ENCODE data around the gene ZBTB21.

ZBTB21 gene

DNA sequence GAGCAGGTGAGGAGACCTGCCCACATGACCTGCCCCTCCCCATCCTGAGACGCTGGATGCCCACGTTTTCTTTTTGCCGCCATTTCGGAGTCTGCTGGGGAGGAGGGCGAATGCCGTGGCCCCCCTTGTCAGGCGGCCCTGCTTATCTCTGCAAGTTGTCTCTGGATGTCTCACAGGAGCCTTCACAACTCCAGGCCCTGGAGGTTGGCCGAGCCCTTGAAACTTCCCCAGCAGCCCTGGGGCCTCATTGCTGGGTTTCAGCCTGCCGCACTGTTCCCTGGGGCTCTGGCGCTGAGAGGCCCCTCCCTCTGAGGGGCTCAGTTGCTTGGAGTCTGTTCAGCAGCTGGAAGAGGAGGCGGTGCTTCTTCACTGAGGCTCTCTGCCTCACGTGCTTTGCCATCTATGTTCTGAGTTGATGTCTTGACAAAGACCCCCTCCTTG, 29.8 kb upstream of the ZBTB21 start:
- DNase-seq (ENCODE audit: low read depth) = no peak

DNA sequence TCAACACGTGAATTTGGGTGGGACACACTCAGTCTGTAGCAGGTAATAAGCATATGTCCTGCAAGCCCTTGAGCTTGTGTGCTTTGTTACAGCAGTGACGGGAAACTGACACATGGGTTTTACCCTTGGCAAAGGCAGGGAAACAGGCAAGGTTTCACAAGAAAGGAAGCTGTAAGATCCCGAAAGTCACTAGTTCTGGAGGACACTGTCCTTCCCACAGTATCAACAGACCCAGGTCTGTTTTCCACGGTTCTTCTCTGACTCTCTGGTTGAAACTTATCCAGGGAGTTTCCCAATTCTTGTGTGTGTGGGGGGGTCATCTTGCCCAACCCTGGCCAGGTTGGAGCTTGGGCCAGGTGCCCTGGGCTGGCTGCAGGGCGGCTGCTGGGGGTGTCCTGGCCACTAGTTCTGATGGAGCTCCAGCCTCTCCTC, 29.3 kb upstream of the ZBTB21 start:
- no peak for DNase-seq (ENCODE audit: low read depth)

DNA sequence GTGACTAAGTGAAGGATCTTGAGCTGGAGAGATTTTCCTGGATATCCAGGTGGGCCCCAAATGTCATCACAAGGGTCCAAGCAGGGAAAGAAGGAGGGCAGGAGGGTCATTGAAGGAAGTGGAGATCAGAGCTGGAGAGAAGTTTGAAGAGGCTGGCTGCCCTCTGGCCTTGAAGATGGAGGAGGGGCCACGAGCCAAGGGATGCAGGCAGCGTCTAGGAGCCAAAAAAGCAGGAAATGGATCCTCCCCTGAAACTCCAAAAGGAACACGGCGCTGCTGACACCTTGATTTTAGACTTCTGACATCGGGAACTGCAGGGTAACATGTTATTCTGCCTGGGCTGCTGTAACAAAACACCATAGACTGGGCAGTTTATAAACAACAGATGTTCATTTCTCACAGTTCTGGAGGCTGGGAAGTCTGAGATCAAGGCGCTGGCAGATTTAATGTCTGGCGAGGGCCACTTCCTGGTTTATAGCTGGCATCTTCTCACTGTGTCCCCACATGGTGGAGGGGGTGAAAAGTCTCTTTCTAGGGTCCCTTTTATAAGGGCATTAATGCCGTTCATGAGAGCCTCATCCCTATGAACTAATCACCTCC, 28.8 kb upstream of the ZBTB21 start:
- DNase-seq (ENCODE audit: low read depth) = no peak

DNA sequence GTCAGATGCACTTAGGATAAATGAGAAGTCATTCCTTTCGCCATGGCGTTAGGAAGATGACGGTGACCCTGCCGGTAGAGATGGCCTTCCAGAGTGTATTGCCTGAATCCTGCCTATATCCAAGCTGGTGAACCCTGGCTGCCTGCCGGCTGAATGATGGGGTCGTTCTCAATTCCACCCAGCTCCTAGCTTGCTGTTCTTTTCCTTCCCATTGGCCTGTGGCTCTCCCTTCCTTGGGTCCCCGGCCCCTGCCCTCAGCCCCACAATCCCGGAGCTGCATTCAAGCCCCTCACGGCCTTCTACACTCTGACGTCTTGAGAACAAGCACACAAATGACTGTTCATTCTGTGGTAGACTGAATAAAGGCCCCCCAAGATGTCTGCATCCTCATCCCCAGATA, 28.2 kb upstream of the ZBTB21 start:
- DNase-seq (ENCODE audit: low read depth) = no peak

DNA sequence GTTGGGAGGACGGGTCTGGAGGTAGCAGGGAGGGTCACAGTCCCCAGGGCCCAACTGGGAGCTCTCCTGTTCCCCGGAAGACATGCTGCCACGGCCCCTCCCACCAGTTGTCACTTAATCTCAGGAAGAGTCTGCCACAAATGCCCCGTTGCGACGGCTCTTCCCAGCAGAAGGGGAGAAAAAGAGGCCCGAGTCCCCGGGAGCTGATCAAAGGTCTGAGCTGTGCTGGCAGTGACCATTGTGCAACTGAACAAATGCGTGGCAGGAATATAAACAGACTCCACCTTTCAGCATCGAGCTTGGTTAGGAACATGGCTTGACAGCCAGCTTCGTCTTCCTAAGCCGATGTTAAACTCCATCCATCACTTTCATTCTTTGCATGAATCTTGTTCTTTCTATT, 27.8 kb upstream of the ZBTB21 start:
- no peak for DNase-seq (ENCODE audit: low read depth)

DNA sequence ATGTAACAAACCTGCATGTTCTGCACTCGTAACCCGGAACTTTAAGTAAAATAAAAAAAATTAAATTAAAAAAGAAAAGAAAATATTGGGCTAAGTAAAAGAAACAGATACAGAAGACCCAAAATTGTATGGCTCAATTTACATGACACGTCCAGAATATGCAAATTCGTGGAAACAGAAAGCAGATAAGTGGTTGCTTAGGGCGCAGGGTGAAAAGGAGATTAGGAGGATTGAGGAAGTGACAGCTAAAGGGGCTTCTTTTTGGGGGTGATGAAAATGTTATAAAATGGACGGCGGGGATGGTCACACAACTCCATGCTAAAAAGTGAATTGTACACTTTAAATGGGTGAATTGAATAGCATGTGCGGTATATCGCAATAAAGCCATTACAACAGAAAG, 27.4 kb upstream of the ZBTB21 start:
- DNase-seq (ENCODE audit: low read depth) = no peak

DNA sequence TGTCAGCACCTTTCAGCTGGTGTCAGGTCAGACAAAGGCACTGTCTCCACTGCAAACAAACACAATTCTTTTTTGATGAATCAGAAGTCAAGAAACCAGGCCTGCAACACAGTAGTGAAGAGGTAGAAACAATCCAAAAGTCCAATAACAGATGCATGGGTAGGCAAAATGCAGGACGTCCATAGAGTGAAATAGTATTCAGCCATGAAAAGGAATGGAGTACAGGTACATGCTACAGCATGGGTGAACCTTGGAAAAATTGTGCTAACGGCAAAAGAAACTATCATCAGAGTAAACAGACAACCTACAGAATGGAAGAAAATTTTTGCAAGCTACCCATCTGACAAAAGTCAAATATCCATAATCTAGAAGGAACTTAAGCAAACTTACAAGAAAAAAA, 26.2 kb upstream of the ZBTB21 start:
- DNase-seq (ENCODE audit: low read depth) = no peak

DNA sequence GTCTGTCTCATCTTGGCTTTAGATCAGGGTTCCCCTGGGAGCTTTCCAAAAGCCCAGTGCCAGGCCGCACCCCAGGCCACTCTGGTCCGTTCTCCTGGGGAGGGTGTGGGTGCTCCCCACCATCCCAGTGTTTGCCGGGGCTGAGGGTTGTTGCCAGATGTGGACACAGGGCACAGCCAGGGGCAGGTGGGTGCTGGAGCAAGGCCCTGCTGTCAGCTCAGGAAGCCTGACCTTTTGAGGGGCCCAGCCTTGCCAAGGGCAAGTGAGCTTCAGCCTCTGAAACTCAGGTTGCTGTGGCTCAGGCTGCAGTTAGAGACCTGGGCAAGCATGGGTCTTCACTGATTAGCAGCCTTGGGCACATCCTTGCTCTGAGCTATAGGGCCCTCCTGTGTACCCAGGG, 22.8 kb upstream of the ZBTB21 start:
- DNase-seq (ENCODE audit: low read depth) = no peak

DNA sequence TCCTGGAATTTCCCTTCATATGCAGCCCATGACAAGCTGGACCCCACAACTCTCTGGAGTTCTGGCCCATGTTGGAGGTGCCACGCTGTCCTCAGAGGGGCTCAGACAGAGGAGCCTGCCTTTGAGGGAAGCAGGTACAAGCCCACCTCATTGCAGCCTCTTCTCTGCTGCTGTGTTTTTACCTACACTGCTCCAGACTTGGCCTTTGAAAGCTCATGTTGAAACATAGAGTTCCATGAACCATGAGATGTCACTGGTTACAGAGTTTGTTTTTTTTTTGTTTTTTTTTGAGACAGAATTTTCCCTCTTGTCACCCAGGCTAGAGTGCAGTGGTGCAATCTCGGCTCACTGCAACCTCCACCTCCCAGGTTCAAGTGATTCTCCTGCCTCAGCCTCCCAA, 22.1 kb upstream of the ZBTB21 start:
- no peak for DNase-seq (ENCODE audit: low read depth)

DNA sequence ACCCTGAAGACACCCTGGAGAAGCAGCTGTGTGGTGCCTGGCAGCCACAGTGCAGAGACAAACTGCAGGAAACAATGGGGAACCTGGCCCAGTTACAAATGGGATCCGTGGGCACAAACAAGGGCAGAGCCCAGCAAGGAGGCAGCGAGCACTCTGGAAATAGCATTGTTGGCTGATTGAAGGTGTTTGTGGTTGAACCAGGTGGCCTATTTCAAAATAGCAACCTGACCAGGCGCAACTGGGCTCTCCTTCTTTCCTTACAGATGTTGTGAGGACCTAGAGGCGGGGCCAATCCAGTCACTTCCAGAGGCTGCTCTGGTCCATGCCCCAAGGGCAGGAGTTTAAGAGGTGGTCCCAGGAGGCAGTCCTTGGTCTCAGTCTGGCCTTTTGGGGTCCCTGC, 21.7 kb upstream of the ZBTB21 start:
- no peak for DNase-seq (ENCODE audit: low read depth)

DNA sequence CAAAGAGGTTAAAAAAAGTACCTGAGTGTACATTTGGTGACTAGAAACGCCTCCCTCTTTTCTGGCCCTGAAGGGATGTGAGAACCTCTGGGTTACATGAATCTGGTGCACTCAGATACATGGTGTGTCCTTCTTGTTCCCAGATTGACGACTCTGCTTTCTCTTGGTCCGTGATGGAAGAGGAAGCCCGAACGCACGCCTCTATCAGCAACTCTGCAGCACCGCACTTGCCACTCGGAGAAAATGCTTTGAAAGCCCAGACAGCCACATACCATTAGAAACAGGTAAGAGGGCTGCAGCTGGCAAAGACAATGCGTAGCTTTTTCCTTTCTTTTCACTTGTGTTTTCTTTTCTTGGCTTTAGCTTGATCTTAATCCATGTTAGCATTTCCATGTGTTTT, 21.1 kb upstream of the ZBTB21 start:
- no peak for DNase-seq (ENCODE audit: low read depth)

DNA sequence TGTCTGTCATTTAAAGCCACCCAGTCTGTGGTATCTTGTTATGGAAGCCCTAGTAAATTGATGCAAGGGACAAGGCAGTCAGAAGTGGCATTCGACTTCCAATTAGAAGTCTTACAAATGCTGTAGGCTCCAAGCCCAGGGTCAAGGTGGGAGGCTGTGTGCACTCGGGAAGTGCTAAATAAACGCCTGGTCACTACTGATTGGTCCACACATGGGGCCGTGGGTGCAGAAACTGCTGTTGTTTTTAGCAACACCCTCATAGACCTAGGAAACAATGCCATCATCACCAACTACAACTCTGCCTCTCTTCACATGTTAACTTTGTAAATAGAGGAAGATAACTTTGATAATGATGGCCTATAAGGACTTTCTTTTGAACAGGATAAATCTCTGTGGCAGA, 20.2 kb upstream of the ZBTB21 start:
- no peak for DNase-seq (ENCODE audit: low read depth)

DNA sequence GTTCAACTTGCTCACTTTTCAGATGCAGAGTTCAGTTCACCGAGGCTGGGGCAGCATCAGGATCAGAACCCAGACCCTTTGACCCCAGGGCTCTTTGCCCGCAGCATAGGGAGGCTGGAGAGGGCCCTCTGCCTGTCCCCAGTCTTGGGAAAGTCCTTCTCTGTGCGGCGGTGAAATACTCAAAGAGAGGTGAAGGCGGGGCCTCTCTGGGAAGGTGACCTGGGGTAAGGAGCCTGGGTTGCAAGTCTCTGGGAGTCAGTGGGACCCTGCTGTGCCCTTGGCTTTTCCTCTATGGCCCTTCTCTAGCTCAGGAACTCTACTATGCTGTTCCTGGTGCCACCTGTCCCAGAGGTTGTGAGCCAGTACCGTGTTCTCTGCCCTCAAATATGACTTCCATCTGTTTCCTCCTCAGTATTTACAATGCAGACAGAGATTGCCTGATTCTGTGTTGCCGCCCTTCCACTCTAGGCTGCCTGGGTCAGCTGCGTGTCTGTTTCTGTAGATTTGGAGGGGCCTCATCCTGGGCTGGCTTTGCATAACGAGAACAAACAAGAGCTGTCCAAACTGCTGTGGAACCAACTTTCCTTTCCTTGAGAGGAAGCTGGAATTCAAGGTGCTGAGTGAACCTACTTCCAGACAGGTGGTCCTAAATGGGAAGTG, 18.7 kb upstream of the ZBTB21 start:
- DNase-seq (ENCODE audit: low read depth) = no peak

DNA sequence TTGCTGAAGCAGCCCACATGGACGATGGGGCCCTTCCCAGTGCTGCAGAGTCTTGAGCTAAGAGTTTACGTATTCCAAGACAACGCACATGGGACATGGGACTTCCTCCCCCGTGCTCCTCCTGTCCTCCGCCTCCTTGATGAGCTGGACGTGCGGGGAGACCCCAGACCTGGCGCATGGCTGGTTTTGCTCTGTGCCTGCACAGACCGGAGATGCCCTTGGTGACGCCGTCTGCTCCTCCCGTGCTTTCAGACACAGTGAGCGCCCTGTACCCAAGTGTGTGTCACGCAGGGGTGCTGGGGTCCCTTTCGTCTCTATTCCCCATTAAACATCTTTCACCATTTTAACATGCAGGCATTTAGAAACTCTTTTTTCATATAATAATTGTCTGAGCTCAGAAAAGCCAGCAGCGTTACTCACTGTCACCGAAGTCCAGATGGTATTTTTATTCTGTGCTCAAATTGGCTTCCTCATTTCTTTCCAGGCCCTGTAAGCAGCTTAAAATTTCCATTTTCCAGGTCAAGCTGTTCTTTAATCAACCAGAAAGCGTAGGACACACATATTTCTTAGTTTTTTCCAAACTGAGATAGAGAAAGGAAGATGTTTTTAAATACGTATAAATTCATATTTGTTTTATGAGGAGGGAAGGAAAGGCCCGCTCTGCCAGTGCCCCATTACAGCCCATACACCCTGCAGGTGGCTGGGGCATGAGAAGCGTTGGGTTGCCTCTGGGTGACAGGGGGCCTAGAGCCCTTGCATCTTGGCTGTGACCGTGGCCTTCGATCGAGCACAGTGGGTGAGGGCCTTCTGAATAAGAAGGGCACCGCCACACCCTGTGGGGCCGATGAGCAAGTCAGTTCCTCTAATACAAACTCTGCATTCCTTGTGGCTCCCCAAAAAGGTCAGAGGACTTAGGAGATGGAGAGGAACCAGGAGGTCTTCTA, 17.9 kb upstream of the ZBTB21 start:
- no peak for DNase-seq (ENCODE audit: low read depth)

DNA sequence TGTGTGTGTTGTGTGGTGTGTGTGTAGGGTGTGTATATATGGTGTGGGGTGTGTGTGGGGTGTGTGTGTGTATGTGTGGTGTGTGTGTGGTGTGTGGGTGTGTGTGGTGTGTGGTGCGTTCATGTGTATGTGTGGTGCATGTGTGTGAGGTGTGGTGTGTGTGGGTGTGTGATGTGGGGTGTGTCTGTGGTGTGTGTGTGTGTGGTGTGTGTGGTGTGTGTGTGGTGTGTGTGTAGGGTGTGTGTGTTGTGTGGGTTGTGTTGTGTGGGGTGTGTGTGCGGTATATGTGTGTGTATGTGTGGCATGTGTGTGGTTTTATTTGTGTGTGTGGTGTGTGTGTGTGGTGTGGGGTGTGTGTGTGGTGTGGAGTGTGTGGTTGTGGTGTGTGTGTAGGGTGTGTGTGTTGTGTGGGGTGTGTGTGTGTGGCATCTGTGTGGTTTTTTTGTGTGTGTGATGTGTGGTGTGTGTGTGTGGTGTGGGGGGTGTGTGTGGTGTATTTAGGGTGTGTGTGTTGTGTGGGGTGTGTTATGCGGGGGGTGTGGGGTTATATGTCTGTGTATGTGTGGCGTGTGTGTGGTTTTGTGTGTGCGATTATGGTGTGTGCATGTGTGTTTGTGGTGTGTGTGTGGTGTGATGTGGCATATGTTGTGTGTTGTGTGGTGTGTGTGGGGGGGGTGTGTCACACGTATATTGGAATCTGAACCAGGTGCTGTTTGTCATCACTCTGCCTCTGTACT, 17.1 kb upstream of the ZBTB21 start:
- DNase-seq (ENCODE audit: low read depth) = no peak

DNA sequence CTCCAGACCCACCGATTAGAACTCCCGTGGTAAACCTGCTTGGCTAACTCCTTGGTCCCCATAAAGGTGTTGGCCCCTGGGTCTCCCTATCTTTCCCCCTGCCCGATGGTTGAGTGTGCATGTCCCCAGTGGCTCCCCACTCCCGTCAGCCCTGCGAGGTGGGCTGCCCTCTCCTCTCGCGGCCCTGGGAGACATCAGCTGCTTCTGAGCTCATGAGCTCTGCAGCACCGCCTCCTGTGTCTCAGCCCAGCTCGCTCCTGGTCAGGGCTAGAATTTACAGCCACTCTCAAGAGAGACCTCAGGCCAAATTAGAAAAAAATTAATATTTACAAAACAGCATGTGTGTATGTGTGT, 15.9 kb upstream of the ZBTB21 start:
- DNase-seq (ENCODE audit: low read depth) = no peak

DNA sequence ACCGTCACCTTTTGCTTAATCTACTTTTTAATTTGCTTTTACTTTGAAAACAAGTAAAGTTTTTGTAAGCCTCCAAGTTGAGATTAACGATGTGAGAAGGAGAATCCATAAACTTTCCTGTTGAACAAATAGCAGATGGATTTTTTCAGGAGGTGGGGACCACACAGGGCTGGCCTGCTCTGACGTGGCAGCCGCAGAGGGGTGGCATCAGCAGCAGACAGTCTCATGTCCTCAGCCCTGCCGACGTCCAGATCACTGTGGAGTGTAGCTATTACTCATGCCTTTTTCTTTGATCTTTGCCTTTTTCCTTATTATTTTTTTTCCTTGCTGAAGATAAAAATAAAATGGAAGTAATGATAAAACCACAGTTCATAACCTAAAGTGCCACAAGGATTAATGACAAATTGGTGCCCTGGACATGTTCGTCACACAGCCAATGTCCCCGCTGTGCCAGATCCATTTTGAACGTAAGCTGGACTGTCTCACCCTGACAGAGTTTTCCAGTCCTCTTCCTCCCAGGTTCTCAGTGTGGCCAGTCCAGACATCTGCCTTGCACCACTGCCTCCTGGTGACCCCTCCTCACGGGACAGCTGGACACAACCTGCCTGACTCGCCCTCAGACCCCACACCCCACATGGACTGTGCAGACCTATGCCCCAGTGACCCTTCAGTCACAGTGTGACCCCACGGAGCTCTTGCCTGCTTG, 15.4 kb upstream of the ZBTB21 start:
- no peak for DNase-seq (ENCODE audit: low read depth)

DNA sequence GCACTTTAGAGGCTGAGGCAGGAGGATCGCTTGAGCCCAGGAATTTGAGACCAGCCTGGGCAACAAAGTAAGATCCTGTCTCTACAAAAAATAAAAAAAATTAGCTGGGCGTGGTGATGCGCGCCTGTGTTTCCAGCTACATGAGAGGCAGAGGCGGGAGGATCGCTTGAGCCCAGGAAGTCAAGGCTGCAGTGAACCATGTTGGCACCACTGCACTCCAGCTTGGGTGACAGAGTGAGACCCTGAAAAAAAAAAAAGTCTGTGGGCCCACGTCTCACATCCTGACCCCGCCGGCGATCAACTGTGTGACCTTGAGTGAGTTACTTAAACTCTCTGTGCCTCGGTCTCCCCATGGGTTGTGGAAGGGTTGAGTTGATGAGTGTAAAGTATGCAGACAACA, 12.7 kb upstream of the ZBTB21 start:
- DNase-seq (ENCODE audit: low read depth) = no peak

DNA sequence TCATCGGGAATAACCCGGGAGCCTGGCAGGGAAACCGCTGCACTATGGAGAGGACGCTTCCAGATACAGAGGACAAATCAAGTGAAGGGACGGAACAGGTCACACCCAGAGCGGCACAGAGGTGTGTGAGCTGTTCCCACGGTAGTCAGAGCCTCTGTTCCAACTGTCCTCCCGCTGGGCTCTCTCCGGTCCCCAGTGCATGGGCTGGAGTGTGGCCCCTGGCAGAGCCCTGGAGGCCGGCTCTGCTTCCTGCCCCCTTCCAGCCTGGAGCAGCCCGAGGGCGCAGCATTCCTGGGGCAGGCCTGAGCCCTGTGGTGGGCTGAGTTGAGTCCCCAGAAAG, 11.9 kb upstream of the ZBTB21 start:
- no peak for DNase-seq (ENCODE audit: low read depth)

DNA sequence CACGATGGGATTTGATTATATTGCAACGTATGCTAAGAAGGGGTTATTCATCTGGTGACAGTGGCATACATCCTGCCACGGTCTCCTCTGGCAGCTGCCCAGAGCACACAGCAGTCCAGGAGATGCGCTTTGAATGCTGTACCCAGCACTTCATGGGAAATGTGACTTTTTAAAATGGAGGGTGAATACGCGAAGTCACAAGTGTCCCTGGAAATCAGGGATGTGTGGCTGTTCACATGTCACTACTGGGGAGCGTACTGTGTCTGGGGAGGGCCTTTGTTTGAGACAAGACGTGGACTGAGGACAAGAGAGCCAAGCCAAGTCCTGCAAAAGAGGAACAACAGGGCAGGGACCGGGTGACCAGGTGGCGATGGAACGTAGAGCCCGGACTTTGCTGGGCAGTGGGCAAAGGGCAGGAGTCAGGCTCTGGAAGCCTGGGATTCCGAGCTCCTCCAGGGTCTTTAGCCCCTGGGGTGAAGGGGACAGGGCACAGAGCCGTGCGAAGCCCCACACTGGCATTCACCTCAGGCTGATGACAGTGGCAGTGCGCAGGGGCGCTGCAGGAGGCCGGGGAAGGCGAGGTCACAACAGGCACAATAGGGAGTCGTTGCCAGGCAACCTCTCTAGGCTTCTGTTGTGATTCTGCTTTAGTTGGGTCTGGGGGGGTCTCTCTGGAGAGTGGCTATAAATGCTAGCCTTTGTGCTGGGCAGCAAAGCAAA, 11.4 kb upstream of the ZBTB21 start:
- no peak for DNase-seq (ENCODE audit: low read depth)

DNA sequence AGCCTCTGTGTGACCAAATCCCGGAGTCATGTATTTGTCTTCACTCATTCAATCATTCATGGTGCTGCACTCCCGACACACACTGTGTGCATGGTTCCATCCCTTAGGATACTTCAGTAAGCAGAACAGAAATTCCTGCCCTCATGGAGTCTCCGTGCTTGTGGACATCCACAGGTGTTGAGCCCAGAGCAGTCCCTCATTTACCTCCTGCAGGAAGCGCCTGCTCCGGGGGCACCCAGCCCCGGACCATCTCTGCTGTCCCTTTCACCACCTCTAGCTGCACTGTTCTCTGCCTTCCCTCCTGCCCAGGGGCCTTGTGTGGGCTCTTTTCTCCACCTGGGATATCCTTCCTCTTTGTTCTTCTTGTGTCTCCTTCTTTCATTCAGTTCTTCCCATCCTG, 9.5 kb upstream of the ZBTB21 start:
- DNase-seq (ENCODE audit: low read depth) = no peak
